Activated T-cell treated with anti-CD3 and anti-CD28 coated beads for 1 hour (primary cell): Measurements from ENCODE around the gene HHLA2.
"Not testable (repeated sequence)": the region's sequence is repeated elsewhere in the genome, so short reads cannot be mapped to it uniquely, and the experiment has no call there.

Source experiments
- DNase-seq: peaks from one replicate; pipeline ENCODE4 v3.0.0-alpha.2; 2020; ENCODE audit warnings: low read depth

HHLA2 gene

GRCh38 chr3:108342837-108343486 lies 46.6 kb downstream of the HHLA2 start:
- no peak for DNase-seq

- no peak for DNase-seq
These were observed 47.1 kb downstream of the HHLA2 start for GRCh38 chr3:108343491-108343890.

- no peak for DNase-seq
These were observed 49.3 kb downstream of the HHLA2 start for GRCh38 chr3:108345492-108346205.

- no peak for DNase-seq
These were observed 50.2 kb downstream of the HHLA2 start for GRCh38 chr3:108346301-108347227.

- DNase-seq = no peak
These were observed 55.8 kb downstream of the HHLA2 start for GRCh38 chr3:108352176-108352575.

GRCh38 chr3:108354562-108354961 lies 58.2 kb downstream of the HHLA2 start:
- DNase-seq = no peak

GRCh38 chr3:108357042-108357441 lies 60.7 kb downstream of the HHLA2 start:
- no peak for DNase-seq

- DNase-seq = no peak
These were observed 62.7 kb downstream of the HHLA2 start for GRCh38 chr3:108359011-108359410.

GRCh38 chr3:108376026-108376425 lies 79.7 kb downstream of the HHLA2 start:
- no peak for DNase-seq

GRCh38 chr3:108377384-108377783 lies 81.0 kb downstream of the HHLA2 start:
- DNase-seq = no peak

GRCh38 chr3:108378153-108378951 lies 82.0 kb downstream of the HHLA2 start:
- DNase-seq = no peak

GRCh38 chr3:108378952-108379342 lies 82.6 kb downstream of the HHLA2 start:
- not testable (repeated sequence) for DNase-seq

- DNase-seq = no peak
These were observed 83.9 kb downstream of the HHLA2 start for GRCh38 chr3:108380128-108380795.

- no peak for DNase-seq
These were observed 85.3 kb downstream of the HHLA2 start for GRCh38 chr3:108381529-108382140.

- DNase-seq = no peak
These were observed 87.0 kb downstream of the HHLA2 start for GRCh38 chr3:108383306-108383705.

GRCh38 chr3:108387063-108387462 lies 90.7 kb downstream of the HHLA2 start:
- no peak for DNase-seq

- no peak for DNase-seq
These were observed 92.1 kb downstream of the HHLA2 start for GRCh38 chr3:108388136-108389132.

- DNase-seq = no peak
These were observed 93.0 kb downstream of the HHLA2 start for GRCh38 chr3:108389372-108389771.

- DNase-seq = no peak
These were observed 95.7 kb downstream of the HHLA2 start for GRCh38 chr3:108391917-108392593.
